HFF-Myc (cell line): ENCODE measurements around the gene NUTF2.
A peak's percentile ranks its signal among the peaks of the same experiment; 100 is the strongest.

Experiments used
- DNase-seq: peaks from one replicate; pipeline ENCODE4 v3.0.0-alpha.2; 2011; ENCODE audit warnings: low read depth; ENCODE audit errors: extremely low read depth
- H3K4me3 ChIP-seq: replicated peaks from 2 replicates; pipeline ENCODE4 v1.5.1; 2011; ENCODE audit warnings: low read depth, mild to moderate bottlenecking, control low read depth, low read length
- CTCF ChIP-seq: IDR thresholded peaks from 2 replicates; pipeline ENCODE4 v1.5.1; 2012; ENCODE audit warnings: mild to moderate bottlenecking, low read depth, low read length, control low read depth; ENCODE audit errors: missing control alignments

NUTF2 gene

GRCh38 chr16:67837811-67838210, 8.9 kb upstream of the NUTF2 start:
- H3K4me3 ChIP-seq: no peak overlapping the region
- no peak for DNase-seq
- TF ChIP-seq CTCF: no peak

GRCh38 chr16:67841198-67841815, 5.4 kb upstream of the NUTF2 start:
- peak overlapping the region; percentile 99 for H3K4me3 ChIP-seq
- no peak for DNase-seq
- TF ChIP-seq CTCF: no peak

GRCh38 chr16:67841816-67842508, 4.8 kb upstream of the NUTF2 start, which contains the start of gene THAP11:
Gene THAP11 (plus strand): TSS chr16:67842320. CDS start chr16:67842555, 235 bp downstream.
- DNase-seq: peak; percentile 91
- TF ChIP-seq CTCF: peak; percentile 74
- H3K4me3 ChIP-seq: peak within 1 kb of the TSS; percentile 99

- peak overlapping the region; percentile 99 for H3K4me3 ChIP-seq
- peak; percentile 12 for TF ChIP-seq CTCF
- no peak for DNase-seq
Observed at GRCh38 chr16:67842509-67843342, 4.0 kb upstream of the NUTF2 start.

- DNase-seq: no peak
- H3K4me3 ChIP-seq: peak overlapping the region; percentile 99
- no peak for TF ChIP-seq CTCF
Observed at GRCh38 chr16:67843343-67843765, 3.4 kb upstream of the NUTF2 start.

GRCh38 chr16:67844497-67844896, 2.2 kb upstream of the NUTF2 start:
- TF ChIP-seq CTCF: no peak
- no peak for DNase-seq

More at GRCh38 chr16:67844497-67844896, 2.2 kb upstream of the NUTF2 start:
- H3K4me3 ChIP-seq: peak overlapping the region; percentile 99
